H9 (cell line): Measurements from ENCODE around the gene UQCRHL. TPM values are rescaled to one million over a fixed set of nuclear protein-coding genes. Genes with fewer than 3 reads are reported as not detected.
A peak's percentile ranks its signal among the peaks of the same experiment; 100 is the strongest.

Experiments used
- DNase-seq: peaks from one replicate; pipeline ENCODE4 v3.0.0-alpha.2; 2017
- H2AFZ ChIP-seq: one replicate; pipeline ENCODE4 v1.6.1; 2013; ENCODE audit warnings: mild to moderate bottlenecking, low read length, control low read depth, moderate library complexity
- H2AK5ac ChIP-seq: 2 replicates; pipeline ENCODE4 v1.6.1; 2013; ENCODE audit warnings: low read length, control low read depth, mixed read lengths; ENCODE audit not compliant: insufficient read length
- H2BK120ac ChIP-seq: one replicate; pipeline ENCODE4 v1.6.1; 2013; ENCODE audit warnings: low read depth, mild to moderate bottlenecking, low read length, control low read depth, inconsistent platforms; ENCODE audit not compliant: poor library complexity, severe bottlenecking
- H2BK12ac ChIP-seq: 2 replicates; pipeline ENCODE4 v1.6.1; 2013; ENCODE audit warnings: low read length, control low read depth, mixed read lengths, low read depth; ENCODE audit not compliant: insufficient read length
- H2BK15ac ChIP-seq: 2 replicates; pipeline ENCODE4 v1.6.1; 2013; ENCODE audit warnings: low read depth, low read length, control low read depth
- H2BK20ac ChIP-seq: one replicate; pipeline ENCODE4 v1.6.1; 2013; ENCODE audit warnings: low read depth, mild to moderate bottlenecking, low read length, control low read depth, inconsistent platforms; ENCODE audit not compliant: poor library complexity, severe bottlenecking
- H2BK5ac ChIP-seq: 2 replicates; pipeline ENCODE4 v1.6.1; 2013; ENCODE audit warnings: low read length, control low read depth, mixed read lengths; ENCODE audit not compliant: insufficient read length
- H3K14ac ChIP-seq: 2 replicates; pipeline ENCODE4 v1.6.1; 2013; ENCODE audit warnings: low read length, control low read depth; ENCODE audit not compliant: insufficient read depth
- H3K18ac ChIP-seq: 2 replicates; pipeline ENCODE4 v1.6.1; 2013; ENCODE audit warnings: low read depth, mild to moderate bottlenecking, mixed read lengths, low read length, control low read depth; ENCODE audit not compliant: insufficient read length
- H3K23ac ChIP-seq: 2 replicates; pipeline ENCODE4 v1.6.1; 2013; ENCODE audit warnings: low read length, control low read depth, mixed read lengths, low read depth; ENCODE audit not compliant: insufficient read length
- H3K23me2 ChIP-seq: 2 replicates; pipeline ENCODE4 v1.6.1; 2013; ENCODE audit warnings: low read depth, mild to moderate bottlenecking, mixed read lengths, low read length, control low read depth; ENCODE audit not compliant: insufficient read length, poor library complexity, severe bottlenecking
- H3K27ac ChIP-seq: 2 replicates; pipeline ENCODE4 v1.5.1; 2013; ENCODE audit warnings: low read length, control low read depth, mixed read lengths, low read depth; ENCODE audit not compliant: insufficient read length
- H3K27me3 ChIP-seq: 2 replicates; pipeline ENCODE4 v1.6.1; 2013; ENCODE audit warnings: low read length, control low read depth, inconsistent platforms; ENCODE audit not compliant: insufficient read depth
- H3K4ac ChIP-seq: 2 replicates; pipeline ENCODE4 v1.6.1; 2013; ENCODE audit warnings: low read depth, mild to moderate bottlenecking, control low read depth, inconsistent platforms, low read length, moderate library complexity
- H3K4me1 ChIP-seq: 2 replicates; pipeline ENCODE4 v1.6.1; 2013; ENCODE audit warnings: low read length, control low read depth, inconsistent platforms; ENCODE audit not compliant: insufficient read depth
- H3K4me2 ChIP-seq: 2 replicates; pipeline ENCODE4 v1.6.1; 2013; ENCODE audit warnings: low read length, control low read depth, mixed read lengths; ENCODE audit not compliant: insufficient read length, insufficient read depth
- H3K56ac ChIP-seq: 2 replicates; pipeline ENCODE4 v1.6.1; 2013; ENCODE audit warnings: low read depth, mild to moderate bottlenecking, mixed read lengths, low read length, control low read depth; ENCODE audit not compliant: insufficient read length
- H3K79me1 ChIP-seq: 2 replicates; pipeline ENCODE4 v1.6.1; 2013; ENCODE audit warnings: low read depth, mild to moderate bottlenecking, moderate library complexity, low read length, control low read depth, inconsistent platforms; ENCODE audit not compliant: insufficient read depth, poor library complexity, severe bottlenecking
- H3K79me2 ChIP-seq: 2 replicates; pipeline ENCODE4 v1.6.1; 2013; ENCODE audit warnings: low read length, control low read depth, inconsistent platforms; ENCODE audit not compliant: insufficient read depth
- H3K9ac ChIP-seq: 2 replicates; pipeline ENCODE4 v1.6.1; 2013; ENCODE audit warnings: low read length, control low read depth, mixed read lengths; ENCODE audit not compliant: insufficient read length; ENCODE audit errors: extremely low read depth
- H3K9me3 ChIP-seq: one replicate; pipeline ENCODE4 v1.6.1; 2013; ENCODE audit warnings: low read depth, low read length, inconsistent platforms; ENCODE audit not compliant: control insufficient read depth
- H3T11ph ChIP-seq: one replicate; pipeline ENCODE4 v1.6.1; 2013; ENCODE audit warnings: mild to moderate bottlenecking, low read length, control low read depth, inconsistent platforms
- H4K20me1 ChIP-seq: one replicate; pipeline ENCODE4 v1.6.1; 2013; ENCODE audit not compliant: control insufficient read depth, insufficient read length, insufficient read depth
- H4K5ac ChIP-seq: 2 replicates; pipeline ENCODE4 v1.6.1; 2013; ENCODE audit warnings: low read depth, mild to moderate bottlenecking, mixed read lengths, low read length, control low read depth; ENCODE audit not compliant: insufficient read length
- H4K8ac ChIP-seq: replicated peaks from 2 replicates; pipeline ENCODE4 v1.6.1; 2013; ENCODE audit warnings: low read length, control low read depth, mixed read lengths, low read depth; ENCODE audit not compliant: insufficient read length
- H4K91ac ChIP-seq: 2 replicates; pipeline ENCODE4 v1.6.1; 2013; ENCODE audit warnings: low read depth, mild to moderate bottlenecking, moderate library complexity, mixed read lengths, low read length, control low read depth; ENCODE audit not compliant: insufficient read length
- H3K27ac Mint-ChIP-seq, 3 experiments: 2 replicates in 2 of 3; 3 replicates in 1 of 3; pipeline ENCODE4 v1.8.0; 2020 to 2021; ENCODE audit warnings: mixed read lengths in 3 of 3, mild to moderate bottlenecking in 1 of 3, moderate library complexity in 1 of 3
- H3K27me3 Mint-ChIP-seq: 2 replicates; pipeline ENCODE4 v1.8.0; 2021; ENCODE audit warnings: low read depth, mild to moderate bottlenecking, moderate library complexity, mixed read lengths
- H3K36me3 Mint-ChIP-seq, 3 experiments: 2 replicates in 2 of 3; 3 replicates in 1 of 3; pipeline ENCODE4 v1.8.0; 2020 to 2021; ENCODE audit warnings: low read depth in 3 of 3, mixed read lengths in 3 of 3; ENCODE audit not compliant: insufficient read depth in 1 of 3
- H3K4me1 Mint-ChIP-seq, 2 experiments: 2 replicates each; pipeline ENCODE4 v1.8.0; 2020; ENCODE audit warnings: mixed read lengths in 2 of 2
- H3K4me3 Mint-ChIP-seq, 2 experiments: 2 replicates in 1 of 2; 3 replicates in 1 of 2; pipeline ENCODE4 v1.8.0; 2020 to 2021; ENCODE audit warnings: mild to moderate bottlenecking in 2 of 2, mixed read lengths in 2 of 2, moderate library complexity in 1 of 2
- H3K9me3 Mint-ChIP-seq, 2 experiments: 2 replicates in 1 of 2; 3 replicates in 1 of 2; pipeline ENCODE4 v1.8.0; 2020; ENCODE audit warnings: mild to moderate bottlenecking in 2 of 2, mixed read lengths in 2 of 2, moderate library complexity in 1 of 2
- CTCF ChIP-seq: fragments of 200-600 bp; sonication (generic); conservative IDR thresholded peaks from 3 replicates; pipeline ENCODE4 v1.8.0; 2021; ENCODE audit warnings: antibody characterized with exemption, mild to moderate bottlenecking
- WGBS: extraction: QIAGEN DNeasy Blood & Tissue Kit; methylation state at CpG from one replicate; pipeline ENCODE4 v1.1.7; 2013; ENCODE audit warnings: missing lambda C conversion rate, low lambda C conversion rate, mixed read lengths; ENCODE audit not compliant: insufficient read length; ENCODE audit errors: extremely low coverage; 5-methylcytosine and 5-hydroxymethylcytosine counted together
- total RNA-seq: library from RNA; stranded (reverse); gene quantifications from 2 replicates; pipeline ENCODE4 v1.2.1, GENCODE V29; 2021

The UQCRHL gene
- total RNA-seq, 1 experiment from 2014 or later = 2.0 TPM

- Histone ChIP-seq H4K20me1 (no peaks in the 10 kb centered on the region), H2BK15ac (no peak overlapping the region), H2AK5ac (no peak overlapping the region), H3K4me1 (peaks cover 4% of the 10 kb centered on the region; the same call in 1 of the 2 replicates), H2BK12ac (no peak overlapping the region), H3K79me2 (peaks cover 18% of the 10 kb centered on the region; the same call in 1 of the 2 replicates), H4K91ac (no peak overlapping the region), H3K27ac (no peak overlapping the region), H3K9ac (no peak overlapping the region), H4K5ac (no peak overlapping the region), H2BK20ac (no peak overlapping the region), H3K56ac (no peak overlapping the region), H3K14ac (no peak overlapping the region), H2AFZ (no peak overlapping the region), H3K23me2 (no peaks in the 10 kb centered on the region), H2BK120ac (no peak overlapping the region), H3K27me3 (no peaks in the 10 kb centered on the region), H4K8ac (no peak overlapping the region), H3K9me3 (no peaks in the 10 kb centered on the region), H3T11ph (no peak overlapping the region), H3K23ac (no peak overlapping the region), H3K18ac (no peak overlapping the region), H3K79me1 (no peaks in the 10 kb centered on the region), H3K4ac (no peak overlapping the region), H3K4me2 (no peak overlapping the region), H2BK5ac (no peak overlapping the region)
- H3K4me3 Mint-ChIP-seq = no peak overlapping the region
- no peak for TF ChIP-seq CTCF
- no peak for DNase-seq
- H3K9me3 Mint-ChIP-seq = no peaks in the 10 kb centered on the region
- no CpG with 5 or more reads among the region's 15 CpGs for WGBS
- H3K4me1 Mint-ChIP-seq = peaks cover 22 to 26% of the 10 kb centered on the region in 2 experiments
- peaks cover 36 to 53% (median 39%) of the 10 kb centered on the region in 3 experiments; a peak in 6 of 7 replicates for H3K36me3 Mint-ChIP-seq
- H3K27me3 Mint-ChIP-seq = no peaks in the 10 kb centered on the region
- peak overlapping the region in 1 of 3 experiments; percentile 39; a peak in 1 of 7 replicates for H3K27ac Mint-ChIP-seq
Measured at GRCh38 chr1:15764890-15765289, 42.6 kb downstream of the UQCRHL start.
